Activated T-helper 1 cell treated with anti-CD3 and anti-CD28 coated beads, Interleukin-12 subunit alpha, Interleukin-12 subunit beta, Interleukin-2, Interleukin-4 antibody, amounts not matched to agents 30 ng/mL and 10 ng/mL and 1 ng/mL, durations not matched to agents 14 hours and 24 hours and 36 hours (primary cell): ENCODE measurements around the gene EFHB. TPM values are rescaled to one million over a fixed set of nuclear protein-coding genes. Genes with fewer than 3 reads are reported as not detected.
"Not testable (repeated sequence)": the region's sequence is repeated elsewhere in the genome, so short reads cannot be mapped to it uniquely, and the experiment has no call there.

Source experiments
- DNase-seq: peaks from one replicate; pipeline ENCODE4 v3.0.0; 2021; ENCODE audit warnings: low spot score
- H3K27ac Mint-ChIP-seq: one replicate; pipeline ENCODE4 v1.8.0; 2021; ENCODE audit warnings: mild to moderate bottlenecking, mixed read lengths
- H3K27me3 Mint-ChIP-seq: one replicate; pipeline ENCODE4 v1.8.0; 2022; ENCODE audit warnings: mild to moderate bottlenecking, moderate library complexity, mixed read lengths; ENCODE audit not compliant: insufficient read depth
- H3K36me3 Mint-ChIP-seq: one replicate; pipeline ENCODE4 v1.8.0; 2021; ENCODE audit warnings: low read depth, mixed read lengths
- H3K4me1 Mint-ChIP-seq: one replicate; pipeline ENCODE4 v1.8.0; 2021; ENCODE audit warnings: low read depth, mixed read lengths
- H3K4me3 Mint-ChIP-seq: one replicate; pipeline ENCODE4 v1.8.0; 2021; ENCODE audit warnings: mild to moderate bottlenecking, moderate library complexity, mixed read lengths
- H3K9me3 Mint-ChIP-seq: one replicate; pipeline ENCODE4 v1.8.0; 2021; ENCODE audit warnings: mixed read lengths
- intact Hi-C: fragments of 100-400 bp; cut with micrococcal nuclease; formaldehyde crosslinking; loops from one replicate; pipeline ENCODE4 v1.15.1; 2024
- total RNA-seq: library from RNA; stranded (reverse); gene quantifications from 2 replicates; pipeline ENCODE4 v1.2.3, GENCODE V29; 2022

Gene EFHB
- total RNA-seq, 1 donor from 2014 or later = 0.34 TPM

DNA sequence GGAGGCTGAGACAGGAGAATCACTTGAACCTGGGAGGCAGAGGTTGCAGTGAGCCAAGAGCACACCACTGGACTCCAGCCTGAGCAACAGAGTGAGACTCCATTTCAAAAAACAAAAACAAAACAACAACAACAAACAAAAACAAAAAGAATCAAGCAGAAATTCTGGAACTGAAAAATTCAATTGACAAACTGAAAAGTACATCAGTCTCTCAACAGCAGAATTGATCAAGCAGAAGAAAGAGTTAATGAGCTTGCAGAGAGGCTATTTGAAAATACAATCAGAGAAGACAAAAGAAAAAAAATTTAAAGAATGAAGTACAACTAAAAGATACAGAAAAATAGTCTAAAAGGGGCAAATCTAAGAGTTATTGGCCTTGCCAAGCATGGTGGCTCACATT is 22.6 kb downstream of the EFHB start:
- H3K4me1 Mint-ChIP-seq = no peaks in the 10 kb centered on the region
- peaks cover 2% of the 10 kb centered on the region for H3K36me3 Mint-ChIP-seq
- peaks cover 6% of the 10 kb centered on the region for H3K27me3 Mint-ChIP-seq
- intact Hi-C loops = no loop called here
- peaks cover 24% of the 10 kb centered on the region for H3K9me3 Mint-ChIP-seq
- H3K4me3 Mint-ChIP-seq = no peak overlapping the region
- H3K27ac Mint-ChIP-seq = no peak overlapping the region
- no peak for DNase-seq

GRCh38 chr3:19907523-19907922 is 26.5 kb downstream of the EFHB start:
- DNase-seq = no peak
- peaks cover 6% of the 10 kb centered on the region for H3K27me3 Mint-ChIP-seq
- H3K4me3 Mint-ChIP-seq = no peak overlapping the region
- H3K27ac Mint-ChIP-seq = no peak overlapping the region
- intact Hi-C loops = no loop called here
- H3K9me3 Mint-ChIP-seq = peaks cover 20% of the 10 kb centered on the region
- H3K4me1 Mint-ChIP-seq = no peaks in the 10 kb centered on the region
- peaks cover 2% of the 10 kb centered on the region for H3K36me3 Mint-ChIP-seq

GRCh38 chr3:19903649-19904048 is 30.4 kb downstream of the EFHB start:
- Mint-ChIP-seq H3K27me3 (peaks cover 8% of the 10 kb centered on the region), H3K36me3 (no peaks in the 10 kb centered on the region), H3K4me3 (no peak overlapping the region), H3K9me3 (no peaks in the 10 kb centered on the region), H3K27ac (no peak overlapping the region), H3K4me1 (no peaks in the 10 kb centered on the region)
- intact Hi-C loops = no loop called here
- DNase-seq = no peak

DNA sequence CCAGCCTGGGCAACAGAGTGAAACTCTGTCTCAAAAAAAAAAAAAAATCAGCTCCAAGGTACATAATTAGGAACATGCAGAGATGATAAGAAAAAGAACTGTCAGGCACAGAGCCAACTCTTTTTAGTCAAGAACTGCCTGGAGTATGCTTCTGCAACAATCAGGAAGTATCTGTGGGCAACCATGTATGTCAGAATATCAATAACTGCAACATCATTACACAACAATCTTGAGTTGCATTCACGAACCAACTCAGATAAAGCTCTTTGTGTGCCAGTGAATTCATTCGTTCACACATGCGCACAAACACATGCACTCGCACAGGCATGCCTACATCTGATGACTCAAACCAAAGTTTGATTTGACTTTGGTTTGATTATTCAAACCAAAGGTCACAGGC is 32.1 kb downstream of the EFHB start:
- H3K4me3 Mint-ChIP-seq = no peak overlapping the region
- intact Hi-C loops = no loop called here
- H3K36me3 Mint-ChIP-seq = no peaks in the 10 kb centered on the region
- no peak overlapping the region for H3K27ac Mint-ChIP-seq
- DNase-seq = no peak
- H3K9me3 Mint-ChIP-seq = no peaks in the 10 kb centered on the region
- peaks cover 6% of the 10 kb centered on the region for H3K27me3 Mint-ChIP-seq
- no peaks in the 10 kb centered on the region for H3K4me1 Mint-ChIP-seq

DNA sequence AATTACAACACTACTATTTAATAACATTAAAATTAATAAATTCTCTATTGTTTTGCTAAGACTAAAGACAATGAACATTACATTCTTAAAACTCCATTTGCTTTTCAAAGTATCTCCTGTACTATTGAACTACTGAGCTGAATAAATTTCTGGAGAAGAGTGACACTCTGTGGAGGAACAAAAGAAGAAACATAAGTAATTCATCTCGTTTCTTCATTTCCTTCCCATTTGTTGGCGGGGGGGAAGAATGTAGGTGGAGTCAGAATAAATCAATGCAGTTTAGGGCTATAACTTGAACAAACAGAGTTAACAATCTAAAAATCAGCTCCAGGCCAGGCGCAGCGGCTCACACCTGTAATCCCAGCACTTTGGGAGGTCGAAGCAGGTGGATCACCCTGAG is 32.7 kb downstream of the EFHB start:
- no peak overlapping the region for H3K4me3 Mint-ChIP-seq
- intact Hi-C loops = no loop called here
- no peaks in the 10 kb centered on the region for H3K4me1 Mint-ChIP-seq
- no peaks in the 10 kb centered on the region for H3K9me3 Mint-ChIP-seq
- peaks cover 5% of the 10 kb centered on the region for H3K27me3 Mint-ChIP-seq
- DNase-seq = no peak
- no peak overlapping the region for H3K27ac Mint-ChIP-seq
- H3K36me3 Mint-ChIP-seq = no peaks in the 10 kb centered on the region

GRCh38 chr3:19899833-19900232 is 34.2 kb downstream of the EFHB start:
- H3K27me3 Mint-ChIP-seq, H3K9me3 Mint-ChIP-seq, H3K4me3 Mint-ChIP-seq, H3K4me1 Mint-ChIP-seq, H3K36me3 Mint-ChIP-seq, DNase-seq, H3K27ac Mint-ChIP-seq, intact Hi-C loops: not testable (repeated sequence)

- no peaks in the 10 kb centered on the region for H3K36me3 Mint-ChIP-seq
- no peaks in the 10 kb centered on the region for H3K4me1 Mint-ChIP-seq
- peaks cover 4% of the 10 kb centered on the region for H3K27me3 Mint-ChIP-seq
- H3K27ac Mint-ChIP-seq = no peak overlapping the region
- no peaks in the 10 kb centered on the region for H3K9me3 Mint-ChIP-seq
- intact Hi-C loops = no loop called here
- DNase-seq = no peak
- no peak overlapping the region for H3K4me3 Mint-ChIP-seq
Observed at GRCh38 chr3:19899264-19899663, 34.8 kb downstream of the EFHB start.

- no peaks in the 10 kb centered on the region for H3K4me1 Mint-ChIP-seq
- H3K36me3 Mint-ChIP-seq = no peaks in the 10 kb centered on the region
- intact Hi-C loops = no loop called here
- H3K27me3 Mint-ChIP-seq = peaks cover 4% of the 10 kb centered on the region
- no peak for DNase-seq
- H3K9me3 Mint-ChIP-seq = no peaks in the 10 kb centered on the region
- no peak overlapping the region for H3K27ac Mint-ChIP-seq
- no peak overlapping the region for H3K4me3 Mint-ChIP-seq
Observed at GRCh38 chr3:19898721-19899120, 35.3 kb downstream of the EFHB start.

DNA sequence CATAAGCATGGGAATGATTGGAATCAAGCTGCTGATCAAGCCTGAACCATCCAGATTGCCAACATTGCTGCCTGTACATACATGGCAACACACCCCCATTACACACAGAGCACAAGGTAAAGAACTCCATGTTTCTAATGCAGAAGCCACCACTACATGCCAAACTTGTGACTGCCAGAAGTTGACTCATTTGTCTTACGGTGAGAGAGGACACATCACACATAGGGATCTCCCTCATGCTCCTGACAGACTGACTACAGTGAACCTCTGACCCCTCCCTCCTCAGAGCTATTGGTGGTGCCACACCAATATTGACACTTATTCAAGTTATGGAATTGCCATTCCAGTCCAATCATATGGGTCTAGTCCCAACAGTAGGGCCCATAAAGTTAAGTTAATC is 42.3 kb downstream of the EFHB start:
- Mint-ChIP-seq H3K4me3 (no peak overlapping the region), H3K4me1 (no peaks in the 10 kb centered on the region), H3K27ac (no peak overlapping the region), H3K36me3 (no peaks in the 10 kb centered on the region), H3K27me3 (no peaks in the 10 kb centered on the region), H3K9me3 (no peaks in the 10 kb centered on the region)
- intact Hi-C loops = no loop called here
- no peak for DNase-seq

DNA sequence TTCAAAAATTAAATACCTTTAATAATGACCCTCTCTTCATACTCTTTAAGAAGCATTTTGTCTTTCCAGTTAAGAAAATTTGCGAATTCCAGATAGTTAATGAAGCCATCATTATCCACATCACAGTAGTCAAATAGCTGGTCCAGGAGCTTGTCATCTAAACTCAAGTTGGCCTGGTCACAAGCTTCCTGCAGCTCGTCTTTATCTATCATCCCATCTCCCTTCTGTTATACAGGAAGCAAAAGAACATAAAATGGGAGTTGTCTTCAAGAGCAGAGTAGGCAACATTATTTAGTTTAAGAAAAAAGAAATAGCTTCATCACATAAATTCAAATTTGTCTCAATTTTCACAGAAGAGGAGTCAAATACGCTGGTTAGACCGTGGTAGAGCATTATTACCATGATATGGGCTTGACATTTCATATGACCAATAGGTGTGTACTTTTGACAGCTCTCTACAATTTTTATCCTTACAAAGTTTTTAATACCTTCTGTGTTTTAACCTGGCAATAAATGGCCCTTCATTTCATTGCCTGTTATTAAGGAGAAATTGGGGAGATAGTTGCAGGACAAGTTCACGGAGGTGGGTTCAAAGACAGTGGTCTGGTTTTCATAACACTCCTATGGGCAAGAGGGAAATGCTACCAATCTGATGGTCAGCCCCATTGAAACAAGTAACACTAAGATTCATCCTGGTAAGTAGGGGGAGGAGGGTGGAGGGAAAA is 45.4 kb downstream of the EFHB start:
- Mint-ChIP-seq H3K4me1 (peaks cover 11% of the 10 kb centered on the region), H3K27ac (no peak overlapping the region), H3K4me3 (no peak overlapping the region), H3K27me3 (peaks cover 3% of the 10 kb centered on the region), H3K36me3 (no peaks in the 10 kb centered on the region), H3K9me3 (no peaks in the 10 kb centered on the region)
- DNase-seq = no peak
- intact Hi-C loops = loop anchor here (5.0 kb wide), 1 partner anchor 89 kb away; no protein-coding TSS in a partner anchor

- peaks cover 11% of the 10 kb centered on the region for H3K4me1 Mint-ChIP-seq
- H3K4me3 Mint-ChIP-seq, H3K27me3 Mint-ChIP-seq, DNase-seq, H3K36me3 Mint-ChIP-seq, H3K9me3 Mint-ChIP-seq, H3K27ac Mint-ChIP-seq: not testable (repeated sequence)
- intact Hi-C loops = loop anchor here (5.0 kb wide), 1 partner anchor 90 kb away; no protein-coding TSS in a partner anchor
Observed at GRCh38 chr3:19887122-19887521, 46.9 kb downstream of the EFHB start.

- intact Hi-C loops = loop anchor here (5.0 kb wide), 1 partner anchor 91 kb away; no protein-coding TSS in a partner anchor
- Mint-ChIP-seq H3K27me3 (peaks cover 5% of the 10 kb centered on the region), H3K36me3 (no peaks in the 10 kb centered on the region), H3K4me1 (peaks cover 11% of the 10 kb centered on the region), H3K9me3 (no peaks in the 10 kb centered on the region), H3K27ac (no peak overlapping the region), H3K4me3 (no peak overlapping the region)
- DNase-seq = no peak
Observed at GRCh38 chr3:19886404-19886803, 47.6 kb downstream of the EFHB start.

DNA sequence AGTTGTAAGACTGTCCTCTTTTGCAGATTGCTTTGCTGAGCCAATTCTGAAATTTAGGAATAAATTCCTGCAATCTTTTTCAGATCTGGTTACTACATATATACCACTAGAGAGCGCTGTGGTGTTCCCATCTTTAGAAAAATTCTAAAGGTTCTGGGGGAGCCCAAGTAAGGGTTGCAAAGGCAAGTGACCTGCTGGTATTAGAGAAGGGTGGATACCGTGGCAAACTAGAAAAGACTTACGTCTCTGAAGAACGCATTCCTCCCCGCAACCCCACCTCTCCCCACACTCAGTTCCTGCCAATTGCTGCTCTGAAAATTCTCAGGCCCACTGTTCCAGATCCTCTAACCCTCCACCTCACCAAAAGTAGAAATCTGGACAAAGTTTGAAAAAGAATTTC is 48.5 kb downstream of the EFHB start:
- DNase-seq = no peak
- Mint-ChIP-seq H3K4me1 (peaks cover 11% of the 10 kb centered on the region), H3K27me3 (peaks cover 5% of the 10 kb centered on the region), H3K27ac (no peak overlapping the region), H3K4me3 (no peak overlapping the region), H3K36me3 (no peaks in the 10 kb centered on the region), H3K9me3 (no peaks in the 10 kb centered on the region)
- intact Hi-C loops = loop anchor here (1.0 to 5.0 kb wide), 5 partner anchors 46 to 301 kb away; partner anchors contain the start of genes RAB5A and SGO1

GRCh38 chr3:19881852-19882251 is 52.2 kb downstream of the EFHB start:
- H3K27ac Mint-ChIP-seq = no peak overlapping the region
- H3K36me3 Mint-ChIP-seq = no peaks in the 10 kb centered on the region
- intact Hi-C loops = no loop called here
- H3K27me3 Mint-ChIP-seq = peaks cover 10% of the 10 kb centered on the region
- H3K4me1 Mint-ChIP-seq = peaks cover 11% of the 10 kb centered on the region
- no peaks in the 10 kb centered on the region for H3K9me3 Mint-ChIP-seq
- DNase-seq = no peak
- H3K4me3 Mint-ChIP-seq = no peak overlapping the region
